SK-N-SH (cell line): Measurements from ENCODE around the gene ZNF599. TPM values are rescaled to one million over a fixed set of nuclear protein-coding genes. Genes with fewer than 3 reads are reported as not detected.

ENCODE experiments used
- CTCF ChIA-PET: fragments of 300-600, 350-600 bp; formaldehyde crosslinking; extraction: SDS; loops from one replicate; lab custom pipeline; 2021; lab: Yijun Ruan, JAX
- POLR2A ChIA-PET: fragments of 350-600 bp; sonication (Branson Sonifier 250); formaldehyde crosslinking; extraction: SDS; loops from one replicate; lab custom pipeline; 2020; ENCODE audit warnings: antibody characterized with exemption, inconsistent platforms; lab: Yijun Ruan, JAX
- DNase-seq: peaks from one replicate; pipeline ENCODE4 v3.0.0; 2012
- H2AFZ ChIP-seq: fragments of 200-600 bp; sonication (generic); 2 replicates; pipeline ENCODE4 v1.8.1; 2016; ENCODE audit warnings: antibody characterized with exemption, mild to moderate bottlenecking, low read depth
- H3F3A ChIP-seq: fragments of 200-600 bp; sonication (generic); replicated peaks from 2 replicates; pipeline ENCODE3; 2016; ENCODE audit warnings: antibody characterized with exemption, mild to moderate bottlenecking; ENCODE audit not compliant: insufficient read depth
- H3K27ac ChIP-seq, 2 experiments: fragments of 200-500 bp in 1 of 2; fragments of 200-600 bp in 1 of 2; sonication (Bioruptor generic) in 1 of 2; sonication (generic), shearing (Covaris generic) in 1 of 2; 2 replicates each; pipeline versions ENCODE4 v1.5.1 to v1.6.1; 2014 to 2016; ENCODE audit warnings: low read depth in 2 of 2, inconsistent platforms in 1 of 2, low read length in 1 of 2, mild to moderate bottlenecking in 1 of 2, mixed read lengths in 1 of 2
- H3K27me3 ChIP-seq: fragments of 200-600 bp; sonication (generic), shearing (Covaris generic); 2 replicates; pipeline ENCODE4 v1.6.1; 2016; ENCODE audit warnings: mixed run types; ENCODE audit not compliant: insufficient read depth
- H3K36me3 ChIP-seq, 2 experiments: fragments of 200-500 bp in 1 of 2; fragments of 200-600 bp in 1 of 2; sonication (Bioruptor generic) in 1 of 2; sonication (generic) in 1 of 2; replicated peaks in 1 of 2; 2 replicates each; pipeline versions ENCODE3 to v1.5.1; 2014 to 2016; ENCODE audit warnings: low read length in 1 of 2, mild to moderate bottlenecking in 1 of 2; ENCODE audit not compliant: insufficient read depth in 2 of 2, control insufficient read depth in 1 of 2
- H3K4me1 ChIP-seq, 2 experiments: fragments of 200-500 bp in 1 of 2; fragments of 200-600 bp in 1 of 2; sonication (Bioruptor generic) in 1 of 2; sonication (generic), shearing (Covaris generic) in 1 of 2; 2 replicates each; pipeline versions ENCODE4 v1.5.1 to v1.6.1; 2014 to 2016; ENCODE audit warnings: low read depth in 1 of 2, low read length in 1 of 2, mixed run types in 1 of 2; ENCODE audit not compliant: insufficient read depth in 2 of 2, control insufficient read depth in 1 of 2
- H3K4me2 ChIP-seq: fragments of 200-600 bp; sonication (generic), shearing (Covaris generic); 2 replicates; pipeline ENCODE4 v1.6.1; 2017; ENCODE audit warnings: mixed run types
- H3K4me3 ChIP-seq, 2 experiments: fragments of 200-500 bp in 1 of 2; fragments of 200-600 bp in 1 of 2; sonication (Bioruptor generic) in 1 of 2; sonication (generic), shearing (Covaris generic) in 1 of 2; 2 replicates each; pipeline versions ENCODE4 v1.5.1 to v1.8.1; 2014 to 2016; ENCODE audit warnings: low read depth in 2 of 2, inconsistent platforms in 1 of 2, low read length in 1 of 2, mild to moderate bottlenecking in 1 of 2, mixed read lengths in 1 of 2, moderate library complexity in 1 of 2
- H3K79me2 ChIP-seq: fragments of 200-600 bp; sonication (generic); 2 replicates; pipeline ENCODE4 v1.8.1; 2017; ENCODE audit warnings: mild to moderate bottlenecking; ENCODE audit not compliant: insufficient read depth
- H3K9ac ChIP-seq: fragments of 200-600 bp; sonication (generic); 2 replicates; pipeline ENCODE4 v1.6.1; 2017; ENCODE audit warnings: mixed run types
- H3K9me2 ChIP-seq: fragments of 200-600 bp; sonication (generic); 2 replicates; pipeline ENCODE4 v1.6.1; 2017; ENCODE audit warnings: mixed run types
- H3K9me3 ChIP-seq: fragments of 200-600 bp; sonication (generic); 2 replicates; pipeline ENCODE4 v1.6.1; 2017; ENCODE audit warnings: mixed run types, mild to moderate bottlenecking, moderate library complexity
- H4K20me1 ChIP-seq: fragments of 200-600 bp; sonication (generic); 2 replicates; pipeline ENCODE4 v1.6.1; 2017; ENCODE audit warnings: mild to moderate bottlenecking, mixed run types; ENCODE audit not compliant: insufficient read depth
- ELF1 ChIP-seq: IDR thresholded peaks from 2 replicates; pipeline ENCODE4 v1.4.0; 2012
- EP300 ChIP-seq, 2 experiments: IDR thresholded peaks; 2 replicates each; pipeline versions ENCODE4 v1.4.0 to v1.6.1; 2012; ENCODE audit warnings: borderline replicate concordance in 1 of 2, low read depth in 1 of 2, low read length in 1 of 2
- FOXJ3 ChIP-seq: sonication (generic); formaldehyde crosslinking; IDR thresholded peaks from 2 replicates; pipeline ENCODE4 v1.5.1; 2020; ENCODE audit warnings: mild to moderate bottlenecking, missing genetic modification reagents
- GATA2 ChIP-seq: sonication (generic); formaldehyde crosslinking; IDR thresholded peaks from 2 replicates; pipeline ENCODE4 v1.5.0; 2020; ENCODE audit warnings: mild to moderate bottlenecking, missing genetic modification reagents
- IRF3 ChIP-seq: fragments of 150-350 bp; IDR thresholded peaks from 2 replicates; pipeline ENCODE4 v1.6.1; 2016; ENCODE audit warnings: mild to moderate bottlenecking, low read depth, low read length
- JUND ChIP-seq: IDR thresholded peaks from 2 replicates; pipeline ENCODE4 v1.4.0; 2012
- PBX3 ChIP-seq: IDR thresholded peaks from 2 replicates; pipeline ENCODE4; 2012
- POLR2AphosphoS5 ChIP-seq: IDR thresholded peaks from 2 replicates; pipeline ENCODE4 v1.6.1; 2012; ENCODE audit warnings: low read depth, low read length
- RAD21 ChIP-seq: IDR thresholded peaks from 2 replicates; pipeline ENCODE4 v1.6.1; 2012; ENCODE audit warnings: mild to moderate bottlenecking, low read length
- RFX5 ChIP-seq: IDR thresholded peaks from 2 replicates; pipeline ENCODE4 v1.6.1; 2012; ENCODE audit warnings: mild to moderate bottlenecking, improper control_type of control experiment, low read length
- TCF12 ChIP-seq: IDR thresholded peaks from 2 replicates; pipeline ENCODE4 v1.4.0; 2012
- YY1 ChIP-seq: IDR thresholded peaks from 2 replicates; pipeline ENCODE4 v1.4.0; 2012; ENCODE audit warnings: low read depth, mild to moderate bottlenecking
- WGBS: methylation state at CpG from one replicate; pipeline ENCODE4 v1.1.6; 2017; ENCODE audit warnings: low lambda C conversion rate; 5-methylcytosine and 5-hydroxymethylcytosine counted together
- polyA plus RNA-seq, 3 experiments: library from polyadenylated mRNA; depleted of rRNA; stranded (reverse); fragments of >200 nt; gene quantifications; 2 replicates each; pipeline ENCODE4 v1.2.3, GENCODE V29; 2012

The ZNF599 gene
- polyA plus RNA-seq, 1 of the 3 experiments (the other 2 are of a cell fraction), result 17.9 TPM

GRCh38 chr19:34766386-34766785 lies 6.6 kb downstream of the ZNF599 start:
- Histone ChIP-seq H3K27ac (no peak overlapping the region), H3F3A (no peaks in the 10 kb centered on the region), H3K4me3 (no peak overlapping the region; a peak in 1 of 4 replicates), H3K4me1 (peaks cover 0 to under 1% of the 10 kb centered on the region in 2 experiments; a peak in 1 of 4 replicates), H3K4me2 (no peak overlapping the region), H3K9me3 (peaks cover 13% of the 10 kb centered on the region; the same call in 1 of the 2 replicates), H3K27me3 (no peaks in the 10 kb centered on the region), H3K9me2 (no peaks in the 10 kb centered on the region), H3K36me3 (peaks cover 75 to 90% of the 10 kb centered on the region in 2 experiments), H3K9ac (no peak overlapping the region), H4K20me1 (no peaks in the 10 kb centered on the region), H2AFZ (no peak overlapping the region), H3K79me2 (peaks cover 8% of the 10 kb centered on the region; the same call in 1 of the 2 replicates)
- WGBS, result 65% methylated on average over 2 of the region's 2 CpGs
- CTCF ChIA-PET, result interaction anchor here (0.5 to 1.2 kb wide), 2 partner anchors 137 to 301 kb away, joined by 3 to 4 read pairs; no protein-coding TSS in a partner anchor
- POLR2A ChIA-PET, result no interaction called here
- no peak for TF ChIP-seq ELF1
- TF ChIP-seq EP300 (IDR thresholded peaks at IDR 0.05; ENCODE audit: borderline replicate concordance in 1 of 2, low read depth in 1 of 2, low read length in 1 of 2), result no peak
- TF ChIP-seq RFX5, result no peak
- TF ChIP-seq RAD21, result no peak
- no peak for TF ChIP-seq GATA2
- TF ChIP-seq TCF12, result no peak
- no peak for DNase-seq

- TF ChIP-seq POLR2AphosphoS5 (no peak), FOXJ3 (CRISPR knock-in tag) (no peak), YY1 (no peak), IRF3 (no peak), JUND (no peak), PBX3 (no peak)
- Histone ChIP-seq H3K9me3 (peaks cover 33% of the 10 kb centered on the region; the same call in 1 of the 2 replicates), H3K4me2 (no peak overlapping the region), H3K9me2 (no peaks in the 10 kb centered on the region), H3K9ac (no peak overlapping the region), H3K27ac (no peak overlapping the region), H4K20me1 (no peaks in the 10 kb centered on the region), H3K36me3 (peaks cover 23 to 43% of the 10 kb centered on the region in 2 experiments), H3F3A (no peaks in the 10 kb centered on the region), H2AFZ (no peak overlapping the region), H3K27me3 (no peaks in the 10 kb centered on the region), H3K4me1 (no peaks in the 10 kb centered on the region), H3K4me3 (no peak overlapping the region; a peak in 1 of 4 replicates), H3K79me2 (no peaks in the 10 kb centered on the region)
- 86% methylated on average over 11 of the region's 11 CpGs for WGBS
- DNase-seq, result no peak
- CTCF ChIA-PET, result no interaction called here
- POLR2A ChIA-PET, result no interaction called here
These were observed 13.6 kb downstream of the ZNF599 start for GRCh38 chr19:34759218-34759917.
